Activated CD4-positive, alpha-beta T cell treated with anti-CD3 and anti-CD28 coated beads, Interleukin-2, amount 50 U/mL, for 48 hours (primary cell): ENCODE measurements around the gene PPP1R14B.
A peak's percentile ranks its signal among the peaks of the same experiment; 100 is the strongest.
"Not testable (repeated sequence)": the region's sequence is repeated elsewhere in the genome, so short reads cannot be mapped to it uniquely, and the experiment has no call there.

Source experiments
- DNase-seq, 2 experiments: peaks; one replicate each; pipeline ENCODE4 v3.0.0-alpha.2; 2020

The PPP1R14B gene

GRCh38 chr11:64260147-64260708 lies 13.5 kb upstream of the PPP1R14B start:
- DNase-seq = no peak

- no peak for DNase-seq
Measured at GRCh38 chr11:64259533-64260067, 12.9 kb upstream of the PPP1R14B start.

DNA sequence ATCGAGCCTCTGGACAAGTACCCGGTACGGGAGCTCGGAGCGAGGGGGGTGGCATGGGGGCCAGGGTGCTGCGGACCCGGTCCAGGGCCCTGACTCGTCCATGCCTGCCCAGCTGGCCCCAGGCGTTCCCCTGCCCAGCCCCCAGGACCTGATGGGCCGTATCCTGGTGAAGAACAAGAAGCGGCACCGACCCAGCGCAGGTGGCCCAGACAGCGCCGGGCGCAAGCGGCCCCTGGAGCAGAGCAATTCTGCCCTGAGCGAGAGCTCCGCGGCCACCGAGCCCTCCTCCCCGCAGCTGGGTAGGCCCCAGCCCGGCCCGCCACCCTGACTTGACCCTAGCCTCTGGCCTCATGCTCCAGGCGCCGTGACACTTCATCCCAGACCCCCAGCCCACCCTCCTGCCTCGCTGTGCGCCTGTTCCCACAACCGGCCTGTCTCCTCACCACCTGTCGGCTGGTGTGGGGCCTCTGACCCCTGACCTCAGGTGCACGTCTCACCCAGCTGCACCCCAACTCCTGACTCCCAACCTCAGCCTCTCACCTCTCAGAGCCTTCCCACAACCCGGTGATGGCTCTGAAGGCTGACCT lies 12.3 kb upstream of the PPP1R14B start:
- no peak for DNase-seq

DNA sequence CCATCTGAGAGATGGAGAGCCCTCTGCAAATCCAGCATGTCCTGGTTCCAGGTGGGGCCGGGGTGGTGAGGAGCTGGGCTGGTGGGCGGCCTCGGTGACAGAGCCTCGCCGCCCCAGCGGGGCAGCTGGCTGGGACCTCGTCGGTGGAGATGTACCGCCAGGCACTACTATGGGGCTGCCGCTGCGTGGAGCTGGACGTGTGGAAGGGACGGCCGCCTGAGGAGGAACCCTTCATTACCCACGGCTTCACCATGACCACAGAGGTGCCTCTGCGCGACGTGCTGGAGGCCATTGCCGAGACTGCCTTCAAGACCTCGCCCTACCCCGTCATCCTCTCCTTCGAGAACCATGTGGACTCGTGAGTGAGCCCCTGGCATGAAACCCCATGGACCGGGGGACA lies 11.6 kb upstream of the PPP1R14B start:
- DNase-seq = no peak

GRCh38 chr11:64256300-64256699 lies 9.6 kb upstream of the PPP1R14B start:
- no peak for DNase-seq

GRCh38 chr11:64255135-64256128 lies 8.7 kb upstream of the PPP1R14B start:
- no peak for DNase-seq

DNA sequence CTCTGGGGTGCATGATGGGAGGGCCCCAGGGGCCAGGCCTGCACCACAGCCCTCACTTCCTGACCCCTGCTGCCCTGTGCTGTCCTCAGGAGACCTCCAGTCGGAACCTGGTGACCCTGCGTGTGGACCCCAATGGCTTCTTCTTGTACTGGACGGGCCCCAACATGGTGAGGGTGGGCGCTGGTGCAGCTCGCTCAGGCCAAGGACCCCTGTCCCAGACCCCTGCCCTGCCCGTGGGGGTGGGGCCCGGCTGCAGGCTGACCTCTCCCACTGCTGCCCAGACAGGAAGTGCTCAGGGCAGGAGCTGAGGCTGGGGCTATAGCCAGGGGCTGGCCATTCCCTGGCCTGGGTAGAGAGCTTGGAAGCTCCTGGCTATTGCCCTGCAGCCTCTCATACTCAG lies 7.6 kb upstream of the PPP1R14B start:
- DNase-seq = no peak

- DNase-seq = no peak
Measured at GRCh38 chr11:64253481-64253880, 6.7 kb upstream of the PPP1R14B start.

DNA sequence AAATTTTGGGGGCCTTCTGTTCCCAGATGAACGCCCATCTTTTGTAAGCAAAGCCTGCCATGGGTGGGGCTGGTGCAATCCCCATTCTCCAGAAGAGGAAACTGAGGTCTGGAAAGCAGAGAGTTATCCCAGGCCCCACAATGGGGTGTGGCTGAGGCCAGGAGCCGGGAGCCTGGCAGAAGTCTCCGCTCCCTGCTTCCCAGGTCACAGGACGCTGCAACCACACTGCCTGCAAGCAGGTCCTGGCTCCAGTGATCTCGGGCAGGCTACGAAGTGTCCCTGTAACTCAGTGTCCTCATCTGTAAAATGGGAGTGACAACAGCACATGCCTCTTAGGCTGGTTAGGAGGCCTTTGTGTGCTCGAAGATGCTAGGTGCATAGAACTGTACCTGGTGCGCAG lies 6.3 kb upstream of the PPP1R14B start:
- no peak for DNase-seq

- DNase-seq = peak; percentile 41 to 51
Measured at GRCh38 chr11:64252003-64252872, 5.5 kb upstream of the PPP1R14B start.

- DNase-seq = peak in 1 of 2 experiments; percentile 11
Measured at GRCh38 chr11:64251753-64252002, 4.9 kb upstream of the PPP1R14B start.

- peak; percentile 57 to 60 for DNase-seq
Measured at GRCh38 chr11:64251016-64251752, 4.4 kb upstream of the PPP1R14B start, which contains the start of gene PLCB3. PLCB3 (plus strand) TSS chr11:64251530; CDS start chr11:64251650, 120 bp downstream.

DNA sequence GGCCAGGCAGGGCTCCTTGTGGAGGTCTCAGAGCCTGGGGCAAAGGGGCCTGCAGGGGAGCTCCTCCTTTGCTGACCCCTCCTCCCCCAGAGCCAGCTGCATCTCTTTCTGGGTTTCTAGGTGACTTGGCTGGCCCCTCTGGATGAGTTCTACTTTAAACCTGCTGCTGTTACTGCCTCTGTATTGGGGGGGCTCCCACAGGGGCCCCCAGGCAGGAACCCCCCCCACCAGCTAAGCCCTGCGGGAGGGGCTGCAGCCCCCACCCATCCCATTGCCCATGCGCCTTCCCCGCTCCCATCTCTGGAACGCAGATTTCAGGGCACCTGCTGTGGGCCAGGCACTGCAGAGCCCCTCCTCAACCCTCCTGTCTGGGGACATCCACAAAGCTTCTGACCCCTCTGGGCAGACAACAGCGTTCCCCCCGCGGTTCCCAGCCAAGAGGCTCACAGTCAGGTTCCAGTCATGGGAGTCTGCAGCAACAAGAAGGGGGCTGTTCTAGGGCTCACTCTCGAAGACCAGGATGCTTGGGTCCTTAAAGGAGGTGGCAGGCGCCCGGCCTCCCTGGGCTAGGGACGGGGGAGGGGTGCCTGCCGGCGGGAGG lies 3.8 kb upstream of the PPP1R14B start:
- DNase-seq = peak in 1 of 2 experiments; percentile 25

DNA sequence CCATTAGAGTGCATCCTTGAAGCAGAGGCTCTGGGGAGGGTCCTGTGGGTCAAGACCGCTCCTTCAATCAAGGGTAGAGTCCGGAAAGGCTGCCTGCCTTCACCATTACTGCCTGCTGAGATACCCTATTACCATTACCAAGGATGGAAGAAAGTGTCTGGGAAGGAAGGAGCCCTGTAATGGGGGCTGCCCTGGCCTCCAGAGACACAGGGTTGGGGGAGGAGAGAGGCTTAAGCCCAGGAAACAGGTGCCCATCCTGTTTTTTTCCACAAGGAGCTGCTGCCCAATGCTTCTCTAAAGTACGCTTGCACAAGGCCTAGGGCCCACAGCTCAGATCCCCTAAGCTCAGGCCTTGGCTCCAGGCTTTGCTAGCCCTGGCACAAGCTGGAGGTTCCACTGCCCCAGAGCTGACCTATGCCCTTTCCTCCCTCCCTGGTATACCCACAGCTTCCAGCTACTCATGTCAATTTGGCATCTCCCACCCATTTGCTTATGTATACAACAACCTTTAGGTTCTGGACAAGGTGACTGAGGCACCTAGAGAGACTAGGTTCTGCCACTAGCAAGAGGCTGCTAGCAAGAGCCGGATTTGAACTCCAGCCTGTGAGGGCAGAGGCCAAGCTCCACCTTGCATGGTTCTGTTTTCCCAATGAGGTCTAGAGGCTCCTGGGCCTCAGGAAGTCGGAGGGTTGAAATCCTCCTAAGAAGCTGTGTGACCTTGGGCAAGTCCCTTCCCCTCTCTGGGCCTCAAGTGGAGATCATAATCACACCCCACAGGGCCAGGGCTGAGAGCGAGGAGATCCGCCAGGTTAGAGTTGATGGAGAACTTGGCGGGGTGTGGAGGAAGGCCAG lies 3.0 kb upstream of the PPP1R14B start:
- peak in 1 of 2 experiments; percentile 15 for DNase-seq

DNA sequence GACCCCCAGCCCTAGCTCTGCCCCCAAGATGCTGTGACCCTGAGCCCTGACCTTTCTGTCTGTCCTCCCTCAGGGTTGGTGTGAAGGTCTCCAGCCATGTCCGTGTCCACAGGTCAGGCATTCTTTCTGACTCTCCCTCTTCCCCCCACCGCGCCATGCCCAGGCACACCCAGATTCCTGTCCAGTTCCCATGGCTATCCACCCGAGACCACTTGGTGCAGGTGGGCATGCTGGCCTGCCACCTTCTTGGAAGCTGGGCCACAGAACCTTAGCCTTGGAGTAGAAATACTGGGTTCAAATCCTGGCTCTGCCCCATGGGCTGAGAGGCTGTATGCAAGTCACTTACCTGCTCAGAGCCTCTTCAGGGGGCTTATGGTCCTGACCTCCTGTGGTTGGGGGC lies 2.3 kb upstream of the PPP1R14B start:
- DNase-seq = no peak

DNA sequence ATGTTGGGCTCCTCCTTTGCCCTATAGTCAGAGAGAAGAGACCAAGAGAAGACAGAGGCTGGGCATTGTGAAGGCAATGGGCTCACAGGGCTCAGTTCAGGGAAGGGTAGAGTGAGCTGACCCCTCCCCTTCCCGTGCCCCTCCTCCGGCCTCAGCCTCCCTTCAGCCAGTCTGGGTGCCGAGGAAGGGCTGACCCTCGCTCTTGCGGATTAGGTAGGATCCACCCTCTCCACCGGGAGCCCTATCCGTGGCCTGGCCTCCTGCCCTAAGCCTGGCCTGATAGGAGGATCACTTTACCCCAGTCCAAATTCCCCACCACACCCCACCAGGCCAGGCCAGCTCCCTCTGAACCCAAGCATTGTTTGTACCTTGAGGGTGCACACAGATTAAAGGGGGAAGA lies 1.8 kb upstream of the PPP1R14B start:
- no peak for DNase-seq

GRCh38 chr11:64247729-64248531 lies 1.2 kb upstream of the PPP1R14B start:
- DNase-seq = no peak

- DNase-seq = not testable (repeated sequence)
Measured at GRCh38 chr11:64246621-64246870, 197 bp downstream of the PPP1R14B start.

GRCh38 chr11:64245797-64246620 lies 734 bp downstream of the PPP1R14B start:
- peak; percentile 83 to 86 for DNase-seq
